ENCODE data around the gene TP53I13.
A peak's percentile ranks its signal among the peaks of the same experiment; 100 is the strongest.

TP53I13 gene

DNA sequence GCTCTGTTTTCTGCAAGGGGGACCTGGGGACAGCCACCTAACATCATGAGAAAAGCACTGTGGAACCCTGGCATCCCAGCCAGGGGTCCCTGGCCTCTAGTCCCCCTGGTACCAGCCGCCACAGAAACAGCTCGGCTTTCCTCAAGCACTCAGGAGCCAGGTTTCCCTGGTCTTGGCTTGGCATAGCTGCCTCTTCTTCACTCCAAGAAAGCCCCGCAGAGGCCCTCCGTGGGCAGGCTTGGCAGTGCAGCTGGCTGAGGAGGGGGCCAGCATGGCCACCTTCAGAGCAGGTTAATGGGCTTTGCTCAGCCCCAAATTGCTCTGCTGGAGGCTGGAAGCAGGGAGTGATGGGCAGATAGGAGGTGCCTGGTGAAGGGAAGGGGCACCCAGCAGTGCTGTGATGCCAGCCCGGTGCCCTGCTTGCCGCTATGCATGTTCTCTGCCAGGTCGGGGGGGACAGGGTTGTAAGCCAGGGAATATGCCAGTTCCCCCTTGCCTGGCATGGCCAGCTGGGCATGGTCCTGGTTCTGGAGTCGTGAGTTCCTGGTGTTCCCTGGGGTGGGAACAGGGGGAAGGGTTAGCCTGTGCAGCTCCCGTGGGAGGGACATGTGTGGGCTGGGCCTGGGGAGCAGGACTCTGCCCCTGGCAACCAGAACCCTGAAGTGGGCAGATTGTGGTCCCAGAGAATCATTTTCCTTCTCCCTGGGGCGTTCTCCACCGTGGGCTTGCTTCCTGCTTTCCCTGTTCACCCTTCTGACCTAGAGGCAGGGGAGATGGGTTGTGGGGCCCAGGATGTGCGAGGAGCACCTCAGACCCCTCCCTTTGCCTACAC is 27.7 kb downstream of the TP53I13 start:
- Histone ChIP-seq H3K4me3 (replicated peaks; ENCODE audit: low read depth, low read length) (no peak overlapping the region), H3K36me3 (ENCODE audit: control insufficient read depth, insufficient read depth, low read length) (no peaks in the 10 kb centered on the region), H3K27me3 (replicated peaks; ENCODE audit: control insufficient read depth, insufficient read depth, low read length) (no peaks in the 10 kb centered on the region)
- TF ChIP-seq, protein P1, sequence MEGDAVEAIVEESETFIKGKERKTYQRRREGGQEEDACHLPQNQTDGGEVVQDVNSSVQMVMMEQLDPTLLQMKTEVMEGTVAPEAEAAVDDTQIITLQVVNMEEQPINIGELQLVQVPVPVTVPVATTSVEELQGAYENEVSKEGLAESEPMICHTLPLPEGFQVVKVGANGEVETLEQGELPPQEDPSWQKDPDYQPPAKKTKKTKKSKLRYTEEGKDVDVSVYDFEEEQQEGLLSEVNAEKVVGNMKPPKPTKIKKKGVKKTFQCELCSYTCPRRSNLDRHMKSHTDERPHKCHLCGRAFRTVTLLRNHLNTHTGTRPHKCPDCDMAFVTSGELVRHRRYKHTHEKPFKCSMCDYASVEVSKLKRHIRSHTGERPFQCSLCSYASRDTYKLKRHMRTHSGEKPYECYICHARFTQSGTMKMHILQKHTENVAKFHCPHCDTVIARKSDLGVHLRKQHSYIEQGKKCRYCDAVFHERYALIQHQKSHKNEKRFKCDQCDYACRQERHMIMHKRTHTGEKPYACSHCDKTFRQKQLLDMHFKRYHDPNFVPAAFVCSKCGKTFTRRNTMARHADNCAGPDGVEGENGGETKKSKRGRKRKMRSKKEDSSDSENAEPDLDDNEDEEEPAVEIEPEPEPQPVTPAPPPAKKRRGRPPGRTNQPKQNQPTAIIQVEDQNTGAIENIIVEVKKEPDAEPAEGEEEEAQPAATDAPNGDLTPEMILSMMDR (IDR thresholded peaks at IDR 0.05; ENCODE audit: insufficient read depth, low read length, poor library complexity, severe bottlenecking): no peak
- DNase-seq (ENCODE audit: extremely low read depth, insufficient read length): no peak

DNA sequence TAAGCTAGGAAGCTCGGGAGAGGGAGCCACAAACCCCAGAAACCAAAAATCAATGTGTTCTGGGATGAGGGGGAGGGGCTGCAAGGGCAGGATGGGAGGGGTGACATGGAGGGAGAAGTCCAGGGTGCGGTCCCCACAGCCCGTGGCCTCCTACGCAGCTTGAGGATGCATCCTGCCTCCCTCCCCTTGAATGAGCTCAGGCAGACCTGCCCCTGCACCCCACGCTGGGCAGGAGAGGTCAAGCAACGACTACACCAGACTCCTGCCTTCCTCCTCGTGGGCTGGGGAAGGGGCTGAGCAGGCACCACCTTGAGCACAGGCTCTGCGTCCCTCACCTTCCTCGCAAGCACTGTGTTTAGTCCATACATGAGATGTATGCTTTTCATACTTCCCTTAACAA is 28.3 kb downstream of the TP53I13 start:
- H3K4me3 ChIP-seq (replicated peaks; ENCODE audit: low read depth, low read length): no peak overlapping the region
- TF ChIP-seq, protein P1 (IDR thresholded peaks at IDR 0.05; ENCODE audit: insufficient read depth, low read length, poor library complexity, severe bottlenecking): no peak
- H3K27me3 ChIP-seq (replicated peaks; ENCODE audit: control insufficient read depth, insufficient read depth, low read length): no peaks in the 10 kb centered on the region
- DNase-seq (ENCODE audit: extremely low read depth, insufficient read length): peak; percentile 5
- no peaks in the 10 kb centered on the region for H3K36me3 ChIP-seq (ENCODE audit: control insufficient read depth, insufficient read depth, low read length)

DNA sequence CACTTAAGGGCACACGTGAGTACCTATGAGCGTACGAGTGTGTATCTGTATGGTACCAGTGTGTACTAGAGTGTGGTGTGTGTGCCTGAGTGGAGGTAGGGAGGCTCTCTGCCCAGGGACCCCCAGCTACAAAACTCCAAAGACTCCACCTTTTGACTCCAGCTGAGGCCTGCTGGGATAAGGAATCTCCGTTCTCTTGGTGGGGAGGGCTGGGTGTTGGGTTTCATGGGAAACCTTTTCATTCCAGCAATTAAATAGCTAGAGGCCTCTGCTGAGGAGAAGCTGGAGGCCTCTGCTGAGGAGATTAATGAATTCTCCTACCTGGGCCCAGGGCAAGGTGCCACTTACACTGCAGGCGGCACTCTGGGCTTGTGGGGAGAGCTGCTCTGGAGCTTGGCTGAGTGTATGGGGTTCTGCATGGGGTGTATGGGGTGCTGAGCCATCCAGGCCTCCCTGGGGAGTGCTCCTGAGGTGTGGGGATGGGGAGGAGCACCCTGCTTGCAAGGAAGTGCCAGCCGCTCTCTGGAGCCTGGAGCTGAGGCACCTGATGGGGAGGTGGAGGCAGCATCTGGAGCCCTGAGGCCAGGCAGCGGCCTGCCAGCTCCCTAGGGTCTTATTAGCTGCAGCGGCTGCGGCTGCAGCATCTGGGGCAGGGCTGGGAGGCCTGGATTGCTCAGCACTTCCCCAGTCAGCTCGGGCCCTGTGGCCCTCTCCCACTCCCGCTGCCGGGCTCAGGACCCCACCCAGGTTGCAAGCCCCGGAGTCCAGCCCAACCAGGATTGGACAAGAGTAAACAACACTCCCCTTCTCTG is 29.1 kb downstream of the TP53I13 start:
- Histone ChIP-seq H3K27me3 (replicated peaks; ENCODE audit: control insufficient read depth, insufficient read depth, low read length) (no peaks in the 10 kb centered on the region), H3K4me3 (replicated peaks; ENCODE audit: low read depth, low read length) (no peak overlapping the region)
- TF ChIP-seq, protein P1 (IDR thresholded peaks at IDR 0.05; ENCODE audit: insufficient read depth, low read length, poor library complexity, severe bottlenecking): no peak

DNA sequence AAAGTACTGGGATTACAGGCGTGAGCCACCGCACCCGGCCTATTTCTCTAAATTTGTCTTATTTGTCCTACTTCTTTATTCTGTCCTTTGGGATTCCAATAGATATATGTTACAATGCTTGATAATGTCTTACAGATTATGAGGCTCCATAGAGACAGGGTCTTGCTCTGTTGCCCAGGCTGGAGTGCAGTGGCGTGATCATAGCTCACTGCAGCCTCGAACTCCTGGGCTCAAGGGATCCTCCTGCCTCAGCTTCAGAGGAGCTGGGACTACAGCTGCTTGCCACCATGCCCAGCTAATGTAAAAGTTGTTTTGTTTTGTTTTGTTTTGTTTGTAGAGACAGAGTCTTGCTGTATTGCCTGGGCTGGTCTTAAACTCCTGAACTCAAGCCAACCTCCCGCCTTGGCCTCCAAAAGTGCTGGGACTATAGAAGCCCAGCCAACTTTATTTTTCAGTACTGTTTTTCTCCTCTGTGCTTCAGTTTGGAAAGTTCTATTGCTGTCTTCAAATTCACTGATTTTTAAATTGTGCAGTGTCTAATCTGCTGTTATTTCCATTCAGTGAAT is 34.7 kb downstream of the TP53I13 start:
- H3K27me3 ChIP-seq (replicated peaks; ENCODE audit: control insufficient read depth, insufficient read depth, low read length): no peaks in the 10 kb centered on the region
- no peak for DNase-seq (ENCODE audit: extremely low read depth, insufficient read length)
- TF ChIP-seq, protein P1 (IDR thresholded peaks at IDR 0.05; ENCODE audit: insufficient read depth, low read length, poor library complexity, severe bottlenecking): no peak
- H3K4me3 ChIP-seq (replicated peaks; ENCODE audit: low read depth, low read length): no peak overlapping the region
- no peaks in the 10 kb centered on the region for H3K36me3 ChIP-seq (ENCODE audit: control insufficient read depth, insufficient read depth, low read length)

More for the DNA sequence above, 29.1 kb downstream of the TP53I13 start:
- H3K36me3 ChIP-seq (ENCODE audit: control insufficient read depth, insufficient read depth, low read length): no peaks in the 10 kb centered on the region
- no peak for DNase-seq (ENCODE audit: extremely low read depth, insufficient read length)

DNA sequence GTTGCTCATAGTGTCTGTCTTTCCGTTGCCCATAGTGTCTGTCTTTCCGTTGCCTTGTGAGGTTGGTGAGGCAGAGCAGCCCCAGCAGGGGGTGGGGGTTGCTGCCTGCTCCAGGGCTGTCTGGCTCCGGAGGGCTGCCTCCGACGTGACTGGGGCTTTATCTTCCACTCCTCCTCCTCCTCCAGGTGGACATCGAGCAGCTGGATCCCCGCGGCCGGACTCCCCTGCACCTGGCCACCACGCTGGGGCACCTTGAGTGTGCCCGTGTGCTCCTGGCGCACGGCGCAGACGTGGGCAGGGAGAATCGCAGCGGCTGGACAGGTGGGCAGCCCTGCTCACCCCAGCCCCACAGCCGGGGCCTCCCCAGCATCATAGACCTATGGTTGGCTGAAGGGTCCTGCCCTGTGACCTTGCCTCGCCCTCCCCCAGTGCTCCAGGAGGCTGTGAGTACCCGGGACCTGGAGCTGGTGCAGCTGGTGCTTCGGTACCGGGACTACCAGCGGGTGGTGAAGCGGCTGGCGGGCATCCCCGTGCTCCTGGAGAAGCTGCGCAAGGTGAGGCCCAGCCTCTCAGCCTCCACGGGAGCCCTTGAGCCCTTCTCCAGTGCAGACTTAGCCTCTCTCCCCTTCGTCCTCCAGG is 39.2 kb downstream of the TP53I13 start:
- DNase-seq (ENCODE audit: extremely low read depth, insufficient read length): no peak
- TF ChIP-seq, protein P1 (IDR thresholded peaks at IDR 0.05; ENCODE audit: insufficient read depth, low read length, poor library complexity, severe bottlenecking): no peak
- Histone ChIP-seq H3K36me3 (ENCODE audit: control insufficient read depth, insufficient read depth, low read length) (no peaks in the 10 kb centered on the region), H3K4me3 (replicated peaks; ENCODE audit: low read depth, low read length) (no peak overlapping the region), H3K27me3 (replicated peaks; ENCODE audit: control insufficient read depth, insufficient read depth, low read length) (no peaks in the 10 kb centered on the region)
